Prostate gland (tissue), 2 donors: ENCODE measurements around the gene SEMA5A. TPM values are rescaled to one million over a fixed set of nuclear protein-coding genes. Genes with fewer than 3 reads are reported as not detected.

Experiments
- DNase-seq: peaks from one replicate; pipeline ENCODE4 v3.0.0-alpha.2; 2019; ENCODE audit warnings: low spot score
- H3K27ac ChIP-seq, 2 donors: fragments of 200-600 bp; sonication (generic); 2 replicates each; pipeline ENCODE4 v1.5.1; 2017 to 2019
- H3K27me3 ChIP-seq: fragments of 200-600 bp; sonication (generic); replicated peaks from 2 replicates; pipeline ENCODE4 v1.5.1; 2019; ENCODE audit not compliant: insufficient read depth
- H3K36me3 ChIP-seq, 2 donors: fragments of 200-600 bp; sonication (generic); 1 replicate in 1 of 2; 2 replicates in 1 of 2; pipeline versions ENCODE4 v1.5.1 to v1.8.1; 2017 to 2019
- H3K4me1 ChIP-seq: fragments of 200-600 bp; sonication (generic); replicated peaks from 2 replicates; pipeline ENCODE4 v1.5.1; 2019
- H3K4me3 ChIP-seq, 2 donors: fragments of 200-600 bp; sonication (generic); 2 replicates each; pipeline ENCODE4 v1.5.1; 2017 to 2019
- H3K9me3 ChIP-seq: fragments of 200-600 bp; sonication (generic); 2 replicates; pipeline ENCODE4 v1.5.1; 2017
- CTCF ChIP-seq, 4 experiments: fragments of 200-600 bp in 2 of 4; fragments of 450-650 bp in 2 of 4; sonication (generic) in 2 of 4; IDR thresholded peaks; 1 replicate in 3 of 4; 2 replicates in 1 of 4; pipeline ENCODE4 v1.5.1; 2016 to 2019; ENCODE audit warnings: antibody characterized with exemption in 4 of 4, mild to moderate bottlenecking in 2 of 4, moderate library complexity in 2 of 4
- POLR2A ChIP-seq: fragments of 450-650 bp; IDR thresholded peaks from one replicate; pipeline ENCODE4 v1.6.1; 2016; ENCODE audit warnings: antibody characterized with exemption, mild to moderate bottlenecking
- POLR2AphosphoS5 ChIP-seq: sonication (generic); formaldehyde crosslinking; IDR thresholded peaks from one replicate; pipeline ENCODE4 v1.6.1; 2017; ENCODE audit warnings: antibody characterized with exemption
- WGBS: methylation state at CpG from one replicate; pipeline ENCODE4 v1.1.5; 2018; 5-methylcytosine and 5-hydroxymethylcytosine counted together
- intact Hi-C: fragments of 100-400 bp; cut with DNase I; formaldehyde crosslinking; loops from one replicate; pipeline ENCODE4 v1.14.2; 2022
- total RNA-seq, 2 donors: library from RNA; depleted of rRNA; stranded (reverse); fragments of >200 nt; gene quantifications; one replicate each; pipeline ENCODE4 v1.1.0, GENCODE V29; 2016

Gene SEMA5A
- total RNA-seq, 2 donors from 2014 or later, result 4.5 to 21.7 TPM

- WGBS, result 32% methylated on average over 5 of the region's 5 CpGs
- no peak overlapping the region for H3K4me3 ChIP-seq
- no peaks in the 10 kb centered on the region for H3K9me3 ChIP-seq
- intact Hi-C loops, result loop anchor here (10.0 kb wide), 1 partner anchor 475 kb away; no protein-coding TSS in a partner anchor
- no peaks in the 10 kb centered on the region for H3K27me3 ChIP-seq
- TF ChIP-seq POLR2A (no peak), POLR2AphosphoS5 (no peak), CTCF (IDR thresholded peaks at IDR 0.05) (no peak)
- no peak overlapping the region for H3K27ac ChIP-seq
- H3K4me1 ChIP-seq, result no peaks in the 10 kb centered on the region
- no peaks in the 10 kb centered on the region for H3K36me3 ChIP-seq
- peak; percentile 23 for DNase-seq
These were observed 485.8 kb downstream of the SEMA5A start for GRCh38 chr5:9059920-9060691.

GRCh38 chr5:9058666-9059065, 487.2 kb downstream of the SEMA5A start:
- H3K36me3 ChIP-seq, result no peaks in the 10 kb centered on the region
- no peak overlapping the region for H3K4me3 ChIP-seq
- no peak overlapping the region for H3K27ac ChIP-seq
- no peaks in the 10 kb centered on the region for H3K4me1 ChIP-seq
- 92% methylated on average over 1 of the region's 1 CpG for WGBS
- intact Hi-C loops, result no loop called here
- TF ChIP-seq POLR2AphosphoS5 (no peak), CTCF (IDR thresholded peaks at IDR 0.05) (no peak), POLR2A (no peak)
- no peak for DNase-seq
- no peaks in the 10 kb centered on the region for H3K27me3 ChIP-seq
- H3K9me3 ChIP-seq, result no peaks in the 10 kb centered on the region

GRCh38 chr5:9058161-9058560, 487.7 kb downstream of the SEMA5A start:
- Histone ChIP-seq H3K9me3 (no peaks in the 10 kb centered on the region), H3K4me3 (no peak overlapping the region), H3K4me1 (no peaks in the 10 kb centered on the region), H3K36me3 (no peaks in the 10 kb centered on the region), H3K27me3 (no peaks in the 10 kb centered on the region), H3K27ac (no peak overlapping the region)
- DNase-seq, result no peak
- TF ChIP-seq POLR2A (no peak), POLR2AphosphoS5 (no peak), CTCF (IDR thresholded peaks at IDR 0.05) (no peak)
- intact Hi-C loops, result no loop called here

- Histone ChIP-seq H3K4me3 (no peak overlapping the region), H3K36me3 (no peaks in the 10 kb centered on the region), H3K4me1 (no peaks in the 10 kb centered on the region), H3K9me3 (no peaks in the 10 kb centered on the region), H3K27ac (no peak overlapping the region), H3K27me3 (no peaks in the 10 kb centered on the region)
- no peak for TF ChIP-seq POLR2A
- TF ChIP-seq CTCF (IDR thresholded peaks at IDR 0.05), result no peak
- TF ChIP-seq POLR2AphosphoS5, result no peak
- no peak for DNase-seq
- intact Hi-C loops, result no loop called here
- WGBS, result 73% methylated on average over 3 of the region's 3 CpGs
These were observed 488.4 kb downstream of the SEMA5A start for GRCh38 chr5:9057406-9058000.

GRCh38 chr5:9056046-9056445, 489.8 kb downstream of the SEMA5A start:
- no peaks in the 10 kb centered on the region for H3K27me3 ChIP-seq
- 94% methylated on average over 4 of the region's 4 CpGs for WGBS
- intact Hi-C loops, result no loop called here
- H3K36me3 ChIP-seq, result no peaks in the 10 kb centered on the region
- no peak overlapping the region for H3K27ac ChIP-seq
- no peaks in the 10 kb centered on the region for H3K4me1 ChIP-seq
- no peaks in the 10 kb centered on the region for H3K9me3 ChIP-seq
- no peak overlapping the region for H3K4me3 ChIP-seq
- no peak for DNase-seq
- TF ChIP-seq POLR2AphosphoS5 (no peak), CTCF (IDR thresholded peaks at IDR 0.05) (no peak), POLR2A (no peak)
